ENCODE results near the gene TIMP1.

- TF ChIP-seq POLR2AphosphoS5 (IDR thresholded peaks at IDR 0.05; ENCODE audit: low read depth, low read length) (no peak), POLR2A (IDR thresholded peaks at IDR 0.05; ENCODE audit: low read depth, low read length) (no peak), TAF1 (IDR thresholded peaks at IDR 0.05; ENCODE audit: borderline replicate concordance, low read depth, low read length) (no peak)
Measured at GRCh38 chrX:47586043-47586787, 4.0 kb downstream of the TIMP1 start.
